HG03354 (cell line): ENCODE measurements around the gene SLC14A1.
A peak's percentile ranks its signal among the peaks of the same experiment; 100 is the strongest.
"Not testable (repeated sequence)": the region's sequence is repeated elsewhere in the genome, so short reads cannot be mapped to it uniquely, and the experiment has no call there.

Experiments
- ATAC-seq: cut with Tn5 transposase; IDR thresholded peaks from one replicate; pipeline ENCODE4 v1.9.1; 2021; ENCODE audit warnings: mild to moderate bottlenecking; ENCODE audit not compliant: unreplicated experiment, poor library complexity, severe bottlenecking

SLC14A1 gene

DNA sequence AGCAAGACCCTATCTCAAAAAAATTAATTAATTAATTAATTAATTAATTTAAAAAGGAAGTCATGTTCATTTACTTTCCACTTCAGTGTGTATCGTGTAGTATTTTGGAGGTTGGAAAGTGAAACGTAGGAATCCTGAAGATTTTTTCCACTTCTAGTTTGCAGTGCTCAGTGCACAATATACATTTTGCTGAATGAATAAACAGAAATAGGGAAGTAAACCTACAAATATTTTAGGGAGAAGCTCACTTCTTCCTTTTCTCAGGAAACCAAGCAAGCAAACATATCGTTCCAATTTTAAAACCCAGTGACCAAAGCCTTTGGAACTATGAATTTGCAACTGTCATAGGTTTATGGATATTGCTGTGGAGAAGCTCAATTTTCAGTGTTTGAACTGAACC is 27.8 kb downstream of the SLC14A1 start:
- ATAC-seq = no peak

DNA sequence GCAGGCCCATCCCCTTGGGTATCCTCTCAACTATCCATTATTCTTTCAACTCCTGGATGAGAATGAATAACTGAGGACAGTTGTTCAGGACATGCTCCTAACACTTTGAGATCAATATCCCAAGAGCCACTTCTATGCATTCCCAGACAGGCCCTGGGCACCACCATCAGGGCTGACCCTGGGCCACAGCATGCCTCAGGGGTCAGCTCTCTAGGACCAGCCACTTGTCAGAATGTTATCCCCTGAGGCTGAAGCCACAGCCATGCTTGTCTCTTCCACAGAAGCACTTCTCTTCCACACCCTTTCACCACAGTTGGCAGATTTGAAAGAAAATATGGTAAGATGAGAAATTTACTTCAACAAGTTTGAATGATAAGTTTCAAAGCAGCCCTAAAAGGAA is 28.7 kb downstream of the SLC14A1 start:
- ATAC-seq = no peak

DNA sequence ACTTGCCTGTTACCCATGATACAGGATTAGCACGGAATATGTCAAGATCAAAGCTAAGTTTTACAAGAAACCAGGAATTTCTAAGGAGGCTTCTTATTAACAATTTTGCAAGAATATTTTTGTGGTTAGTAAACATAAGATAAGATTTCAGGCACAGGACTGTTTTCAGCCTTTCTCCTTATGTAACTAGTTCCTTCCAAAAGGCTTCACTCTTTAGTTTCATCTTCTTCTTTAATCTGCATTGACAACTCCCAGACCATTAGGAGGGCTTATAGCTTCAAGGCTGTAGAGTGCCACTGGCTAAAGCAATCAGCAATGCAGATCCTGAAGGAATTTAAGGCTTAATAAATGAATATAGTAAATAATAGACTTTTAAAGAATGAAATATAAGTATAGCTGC is 29.3 kb downstream of the SLC14A1 start:
- ATAC-seq = no peak

DNA sequence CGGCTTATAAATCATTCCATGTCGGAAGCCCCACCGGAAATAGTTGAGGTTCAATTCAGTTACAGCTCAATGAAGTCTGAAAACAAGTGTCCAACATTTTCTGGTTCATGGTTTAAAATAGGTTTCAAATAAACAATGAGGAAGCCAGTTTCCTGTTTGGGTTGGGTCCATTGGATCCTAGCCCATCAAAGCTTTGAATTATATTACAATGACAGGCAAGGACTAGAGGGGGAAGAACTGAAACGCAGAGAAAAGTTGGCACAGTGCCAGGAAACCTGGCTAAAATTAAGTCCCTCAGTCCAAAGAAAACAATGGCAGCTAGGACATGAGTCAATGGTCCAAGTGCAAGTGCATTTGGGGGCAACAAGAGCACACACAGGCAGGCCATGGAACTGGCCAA is 32.0 kb downstream of the SLC14A1 start:
- ATAC-seq = no peak

DNA sequence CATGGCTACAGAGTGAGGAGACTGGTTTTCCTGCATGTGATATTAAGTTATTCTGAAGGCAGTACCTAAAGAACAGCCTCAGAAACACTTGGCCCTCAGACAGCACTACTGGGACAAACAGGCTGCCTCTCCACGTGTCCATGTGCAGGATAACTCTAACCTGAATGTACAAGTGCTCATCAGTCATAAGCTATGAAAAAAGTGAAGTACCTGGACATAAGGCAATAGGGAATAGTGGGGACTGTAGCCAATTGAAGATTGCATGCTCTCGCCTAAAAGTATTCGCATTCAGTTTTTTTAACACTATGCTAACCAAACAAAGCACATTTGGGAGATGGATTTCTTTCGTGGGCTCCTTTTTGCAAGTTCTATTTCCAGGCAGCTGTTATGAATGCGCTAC is 33.0 kb downstream of the SLC14A1 start:
- ATAC-seq = no peak

DNA sequence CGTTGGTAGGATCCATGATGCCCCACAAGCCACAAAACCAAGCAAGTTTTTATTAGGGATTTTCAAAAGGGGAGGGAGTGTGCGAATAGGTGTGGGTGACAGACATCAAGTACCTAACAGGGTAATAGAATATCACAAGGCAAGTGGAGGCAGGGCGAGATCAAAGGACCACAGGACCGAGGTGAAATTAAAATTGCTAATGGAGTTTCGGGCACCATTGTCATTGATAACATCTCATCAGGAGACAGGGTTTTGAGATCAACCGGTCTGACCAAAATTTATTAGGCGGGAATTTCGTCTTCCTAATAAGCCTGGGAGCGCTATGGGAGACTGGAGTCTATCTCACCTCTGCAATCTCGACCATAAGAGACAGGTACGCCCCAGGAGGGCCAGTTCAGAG is 33.7 kb downstream of the SLC14A1 start:
- ATAC-seq = not testable (repeated sequence)

DNA sequence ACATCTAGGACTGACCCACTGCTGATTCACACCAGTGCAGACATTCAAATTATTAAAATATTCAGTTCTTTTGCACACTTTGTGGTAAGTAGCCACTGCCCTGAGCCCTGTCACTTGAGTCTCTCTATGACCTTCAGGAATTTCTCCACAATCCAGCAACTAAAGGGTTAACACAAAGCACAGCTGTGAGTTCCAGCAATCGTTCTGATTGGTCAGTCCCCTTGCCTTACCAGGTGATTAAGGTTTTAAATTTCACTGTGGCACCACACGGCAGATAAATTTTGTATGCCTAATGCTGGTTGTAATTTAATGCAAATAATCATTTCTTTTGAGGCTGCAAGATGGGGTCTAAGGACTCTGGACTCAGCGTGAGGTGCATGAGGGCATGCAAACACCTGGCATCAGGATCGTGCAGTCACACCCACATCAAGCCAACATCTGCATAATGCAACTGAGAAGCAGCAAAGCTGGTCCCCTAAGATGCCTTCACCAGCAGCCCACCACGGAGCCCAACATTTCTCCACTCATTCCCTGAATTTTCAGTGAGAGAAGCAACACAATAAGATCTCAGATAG is 36.6 kb downstream of the SLC14A1 start:
- no peak for ATAC-seq

DNA sequence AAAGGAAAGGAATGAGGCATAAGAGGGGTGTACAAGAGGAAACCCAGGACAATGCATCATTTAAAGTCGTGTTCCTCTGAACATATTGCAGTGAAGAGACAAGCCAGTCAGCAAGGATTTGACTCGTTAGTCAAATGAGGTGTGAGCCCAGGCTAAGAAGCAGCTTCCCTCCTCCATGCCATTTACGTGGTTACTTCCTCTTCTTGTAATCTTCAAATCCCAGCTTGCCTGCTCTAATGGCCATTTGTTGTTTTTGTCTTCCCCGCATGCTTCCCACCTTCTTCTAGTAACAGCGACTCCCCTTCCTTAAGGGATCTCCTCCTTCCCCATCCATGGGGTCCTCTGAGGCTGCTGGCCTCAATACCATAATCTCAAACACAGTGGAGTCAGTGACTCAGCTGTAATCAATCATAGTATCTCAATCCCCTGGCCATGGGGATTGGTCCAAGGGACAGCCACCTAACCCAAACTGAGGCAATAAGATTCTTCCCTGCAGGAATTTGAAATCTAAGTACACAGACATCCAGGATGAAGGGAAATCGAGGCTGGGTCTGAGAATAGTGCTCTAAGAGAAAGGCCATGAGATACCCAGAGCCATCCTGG is 37.6 kb downstream of the SLC14A1 start:
- ATAC-seq = no peak

DNA sequence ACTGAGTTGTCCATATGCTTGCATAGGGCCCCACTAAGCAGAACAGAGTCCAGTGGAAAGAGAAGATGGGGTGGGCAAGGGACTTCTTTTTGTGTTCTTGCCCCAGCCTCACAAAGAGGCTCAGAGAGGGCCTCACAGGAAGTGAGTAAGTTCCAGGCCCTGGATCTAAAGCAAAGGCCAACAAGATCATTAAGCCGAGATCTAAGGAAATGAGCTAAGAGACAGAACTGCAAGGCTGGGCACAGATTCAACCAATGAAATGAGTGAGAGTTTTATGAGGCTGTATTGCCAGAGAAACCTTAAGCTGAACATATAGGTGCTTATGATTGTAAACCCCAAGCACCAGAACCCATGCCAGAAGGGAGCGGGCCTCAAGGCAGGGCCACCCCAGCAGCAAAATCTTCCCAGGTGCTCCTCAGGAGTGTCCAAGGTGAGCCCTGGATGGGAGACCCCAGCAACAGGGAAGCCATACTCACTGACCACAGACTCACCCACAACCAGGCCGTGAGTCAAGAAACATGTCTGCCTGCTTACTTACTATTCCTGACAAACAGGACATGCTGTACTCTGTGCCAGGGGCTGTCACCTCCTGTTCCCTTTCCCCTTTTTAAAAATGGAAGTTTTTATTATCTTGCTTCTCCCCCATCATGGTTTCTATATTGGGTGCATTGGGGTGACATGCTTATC is 40.2 kb downstream of the SLC14A1 start:
- ATAC-seq = no peak

DNA sequence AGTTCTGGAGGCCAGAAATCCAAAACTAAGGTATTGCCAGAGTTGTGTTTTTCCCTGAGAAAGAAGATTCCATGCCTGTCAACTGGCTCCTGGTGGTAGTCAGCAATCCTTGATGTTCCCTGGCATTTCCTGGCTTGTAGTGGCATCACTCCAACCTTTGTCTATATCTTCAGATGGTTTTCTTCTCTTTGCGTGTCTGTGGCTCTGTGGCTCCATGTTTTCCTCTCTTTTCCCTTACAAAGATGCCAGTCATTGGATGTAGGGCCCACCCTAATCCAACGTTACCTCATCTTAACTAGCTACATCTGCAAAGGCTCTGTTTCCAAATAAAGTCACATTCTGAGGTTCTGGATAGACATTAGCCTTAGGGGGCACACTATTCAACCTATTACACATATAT is 41.8 kb downstream of the SLC14A1 start:
- ATAC-seq = no peak

DNA sequence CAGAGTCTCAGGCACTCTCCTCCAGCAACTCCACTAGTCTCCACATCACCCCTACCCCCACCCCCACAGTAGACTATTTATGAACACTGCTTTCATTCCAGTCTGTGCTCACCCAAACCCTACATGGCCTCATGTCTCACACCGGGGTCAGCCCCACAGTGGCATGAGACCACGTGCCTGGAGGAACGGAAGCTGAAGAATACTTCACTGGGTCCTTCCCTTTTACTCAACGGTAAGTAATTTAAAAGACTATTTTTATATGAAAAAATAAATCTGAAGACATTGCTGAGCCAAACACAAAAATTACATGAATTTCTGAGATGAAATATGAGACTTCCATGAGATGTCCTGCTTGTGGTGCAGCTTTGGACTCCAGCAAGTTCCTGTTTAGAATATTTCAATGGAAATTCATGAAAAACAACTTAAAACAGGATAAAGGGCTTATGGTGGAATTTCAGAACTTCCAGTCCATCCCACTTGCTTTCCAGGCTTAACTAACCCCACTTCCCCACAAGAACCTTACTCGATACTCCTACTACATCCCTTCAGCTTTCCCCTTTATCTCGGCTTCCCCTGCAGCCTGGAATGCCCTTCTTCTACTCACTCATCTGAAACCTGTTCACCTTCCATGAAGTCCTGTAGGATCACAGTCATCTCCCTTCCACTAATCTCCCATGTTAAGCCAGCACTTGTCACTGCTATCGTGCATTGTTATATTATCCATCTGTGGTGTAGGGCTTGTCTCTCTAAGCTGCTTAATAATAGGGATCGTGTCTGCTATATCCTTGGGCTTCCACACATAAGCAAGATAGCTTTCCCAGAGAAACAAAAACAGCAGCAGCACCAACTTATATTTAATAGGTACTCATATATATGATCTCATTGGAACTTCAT is 47.9 kb downstream of the SLC14A1 start:
- no peak for ATAC-seq

DNA sequence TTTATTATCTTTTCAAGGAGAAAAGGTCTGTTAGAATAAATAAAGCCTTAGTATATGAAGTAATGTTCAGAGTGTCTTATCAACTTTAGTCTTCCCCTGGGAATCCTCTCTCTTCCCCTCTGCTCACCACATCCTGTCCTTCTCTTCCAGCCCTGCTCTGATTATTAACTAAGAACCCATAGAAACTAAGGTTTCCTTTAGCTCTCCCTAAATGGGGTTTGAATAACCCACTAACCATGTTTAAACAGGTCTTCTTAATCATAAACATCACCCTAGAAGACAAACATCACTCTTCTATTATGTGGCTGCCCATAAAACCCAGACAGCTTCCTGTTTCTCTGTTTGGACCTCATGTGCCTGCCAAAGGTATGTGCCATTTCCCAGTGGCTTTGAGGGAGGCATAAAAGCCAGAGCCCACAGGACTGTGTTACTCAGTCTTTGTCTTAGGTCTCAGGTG is 50.1 kb downstream of the SLC14A1 start:
- peak; percentile 69 for ATAC-seq

DNA sequence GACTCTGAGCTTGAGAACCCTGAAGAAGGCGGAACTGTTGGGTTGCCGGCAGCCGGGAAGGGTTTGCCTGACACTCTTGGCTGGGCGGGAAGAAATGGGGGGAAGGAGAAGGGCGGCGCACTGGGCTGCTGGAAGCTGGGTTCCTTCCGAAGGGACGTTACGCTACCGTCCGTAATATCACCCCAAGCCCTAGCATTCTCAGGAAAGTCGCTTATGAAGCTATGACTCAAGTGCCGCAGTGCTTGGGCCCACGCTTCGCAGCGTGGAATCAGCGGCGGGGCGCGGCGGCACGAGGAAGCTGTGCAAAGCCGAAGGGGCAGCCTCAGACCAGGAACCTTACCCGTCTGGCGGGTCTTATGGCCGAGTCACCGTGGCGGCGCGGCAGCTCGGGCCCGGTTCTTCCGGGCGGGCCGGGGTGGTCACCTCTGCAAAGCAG is 51.3 kb downstream of the SLC14A1 start:
- peak; percentile 63 for ATAC-seq

DNA sequence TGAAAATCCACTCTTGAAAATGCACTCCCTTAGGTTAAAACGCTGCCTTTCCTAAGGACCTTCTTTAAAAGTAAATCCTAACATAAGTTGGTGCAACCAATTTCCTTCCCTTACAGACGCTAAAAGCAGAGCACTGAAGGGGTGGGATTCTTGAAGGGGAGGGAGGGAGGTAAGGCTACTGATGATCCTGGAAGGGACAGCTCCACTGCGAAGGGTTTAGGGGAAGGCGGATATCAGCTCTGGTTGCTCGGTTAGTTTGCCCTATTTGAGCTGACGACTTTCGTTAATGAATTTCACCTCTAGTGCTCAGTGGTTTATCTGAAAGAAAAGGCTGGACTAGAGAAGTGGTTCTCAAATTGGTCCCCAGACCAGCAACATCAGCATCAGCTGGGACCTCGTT is 51.8 kb downstream of the SLC14A1 start:
- no peak for ATAC-seq

DNA sequence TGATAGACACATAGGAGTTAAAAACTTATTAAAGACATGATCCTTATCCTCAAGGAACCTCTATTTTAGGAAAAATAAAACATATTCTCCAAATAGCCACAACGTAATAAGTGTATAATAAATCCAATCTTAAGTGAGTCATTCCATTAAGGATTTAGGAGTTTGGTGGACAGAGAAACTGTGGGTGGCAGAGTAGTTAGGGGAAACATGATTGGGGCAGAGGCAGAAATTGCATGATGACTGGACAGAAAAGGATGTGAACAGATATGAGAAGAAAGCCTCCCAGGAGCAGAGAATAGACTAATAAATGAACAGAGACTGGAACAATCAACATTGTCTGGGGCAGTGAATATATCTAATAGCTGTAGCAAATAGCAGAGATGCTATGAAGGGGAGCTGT is 53.4 kb downstream of the SLC14A1 start:
- ATAC-seq = no peak

DNA sequence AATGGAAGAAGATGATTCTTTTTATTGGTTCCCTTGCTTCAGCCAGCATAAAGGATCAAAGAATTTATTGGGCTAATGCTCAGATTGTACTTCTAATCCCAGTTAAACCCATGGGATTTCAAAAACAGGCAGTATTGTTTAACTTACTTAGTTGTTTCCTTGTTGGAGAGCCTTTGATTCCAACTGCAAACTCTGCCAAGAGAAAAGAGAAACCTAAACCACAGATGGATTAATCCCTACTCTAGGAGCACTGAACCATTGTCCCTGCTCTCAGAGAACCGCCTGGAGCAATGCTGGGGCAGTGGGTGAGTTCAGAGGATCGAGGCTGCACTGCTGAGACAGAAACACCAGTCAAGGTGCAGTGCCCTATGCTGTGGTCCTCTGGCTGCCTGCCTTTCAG is 56.6 kb downstream of the SLC14A1 start:
- no peak for ATAC-seq

DNA sequence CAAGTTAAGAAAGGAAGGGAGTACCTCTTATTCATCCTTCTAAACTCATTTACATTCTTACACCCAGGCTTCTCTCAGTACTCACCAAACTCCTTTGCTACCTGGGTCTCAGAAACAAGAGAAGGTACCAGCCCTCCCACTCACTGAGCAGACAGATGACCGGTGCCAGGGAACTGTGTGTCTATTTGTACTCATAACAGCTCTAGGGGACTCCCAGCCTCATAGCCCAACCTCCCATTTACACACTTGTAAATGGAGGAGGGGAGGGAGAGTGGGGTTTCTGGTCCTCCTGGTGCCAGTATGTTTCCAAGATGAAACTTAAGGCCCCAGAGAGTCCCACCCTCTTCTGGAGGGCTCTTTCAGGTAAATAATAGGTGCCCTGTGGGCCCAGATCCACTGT is 58.7 kb downstream of the SLC14A1 start:
- no peak for ATAC-seq

DNA sequence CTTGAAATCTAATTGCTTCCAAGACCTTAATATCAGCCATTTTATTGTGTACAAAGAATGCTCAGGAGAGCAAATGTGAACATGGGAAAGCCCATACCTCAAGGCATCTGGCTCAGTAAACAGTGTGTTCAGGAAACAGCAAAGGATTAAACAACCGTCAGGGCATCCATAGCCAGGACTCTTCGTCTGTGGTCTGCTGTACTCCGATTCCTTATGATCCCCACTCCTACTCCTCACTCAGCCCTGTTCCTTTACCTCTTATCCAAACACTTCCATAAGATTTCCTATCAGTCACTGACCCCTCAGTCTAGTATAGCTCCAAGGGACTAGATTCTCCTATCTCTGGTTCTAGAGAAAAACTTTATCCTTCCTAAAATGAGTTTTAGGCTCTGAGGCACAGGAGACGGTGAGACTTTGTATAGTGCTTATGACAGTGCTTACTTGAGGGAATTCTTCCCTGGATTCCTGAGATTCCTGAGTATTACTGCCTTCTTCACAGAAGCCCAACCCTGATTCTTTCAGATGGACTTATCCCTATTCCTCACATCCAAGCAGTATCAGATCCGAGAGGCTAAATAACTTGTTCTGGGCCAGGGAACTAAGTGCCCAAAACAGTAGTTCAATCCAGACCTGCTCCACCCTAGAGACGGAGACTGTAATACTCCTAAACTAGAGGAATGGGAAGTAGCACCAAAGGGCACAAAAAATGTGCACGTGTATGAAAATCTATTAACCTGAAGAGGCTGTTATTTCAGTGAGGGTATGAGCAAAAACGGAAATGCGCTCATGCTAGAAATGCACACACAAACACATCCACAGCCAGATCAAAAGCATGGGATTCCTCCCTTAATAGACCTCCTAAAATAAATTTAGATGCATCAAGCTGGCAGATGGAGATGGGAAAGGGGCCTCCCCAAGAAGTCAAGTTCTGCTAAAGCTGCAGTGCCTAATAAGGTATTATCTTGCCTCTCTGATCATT is 59.4 kb downstream of the SLC14A1 start:
- ATAC-seq = no peak

DNA sequence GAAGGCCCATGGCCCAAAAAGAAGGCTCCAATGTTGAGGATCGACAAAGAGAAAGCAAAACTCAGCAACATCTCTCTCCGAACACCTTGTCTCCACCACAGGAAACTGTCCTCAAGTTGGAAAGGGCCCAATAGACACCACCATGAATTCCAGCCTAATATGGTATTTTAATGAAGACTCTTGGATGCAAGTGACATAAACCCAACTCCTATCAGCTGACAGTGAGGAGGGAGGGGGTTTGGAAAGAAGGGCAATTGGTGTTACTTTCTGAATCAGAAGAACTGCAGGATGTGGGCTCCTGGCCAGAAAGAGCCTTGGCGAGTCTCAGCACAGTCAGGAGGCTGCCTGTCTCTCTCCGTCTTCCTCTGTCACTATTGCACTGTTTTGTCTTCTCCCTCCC is 61.2 kb downstream of the SLC14A1 start:
- ATAC-seq = no peak
